ENCODE results near the gene SLC34A1. TPM values are rescaled to one million over a fixed set of nuclear protein-coding genes. Genes with fewer than 3 reads are reported as not detected.

SLC34A1 gene
- total RNA-seq, 4 donors from 2014 or later = not detected

DNA sequence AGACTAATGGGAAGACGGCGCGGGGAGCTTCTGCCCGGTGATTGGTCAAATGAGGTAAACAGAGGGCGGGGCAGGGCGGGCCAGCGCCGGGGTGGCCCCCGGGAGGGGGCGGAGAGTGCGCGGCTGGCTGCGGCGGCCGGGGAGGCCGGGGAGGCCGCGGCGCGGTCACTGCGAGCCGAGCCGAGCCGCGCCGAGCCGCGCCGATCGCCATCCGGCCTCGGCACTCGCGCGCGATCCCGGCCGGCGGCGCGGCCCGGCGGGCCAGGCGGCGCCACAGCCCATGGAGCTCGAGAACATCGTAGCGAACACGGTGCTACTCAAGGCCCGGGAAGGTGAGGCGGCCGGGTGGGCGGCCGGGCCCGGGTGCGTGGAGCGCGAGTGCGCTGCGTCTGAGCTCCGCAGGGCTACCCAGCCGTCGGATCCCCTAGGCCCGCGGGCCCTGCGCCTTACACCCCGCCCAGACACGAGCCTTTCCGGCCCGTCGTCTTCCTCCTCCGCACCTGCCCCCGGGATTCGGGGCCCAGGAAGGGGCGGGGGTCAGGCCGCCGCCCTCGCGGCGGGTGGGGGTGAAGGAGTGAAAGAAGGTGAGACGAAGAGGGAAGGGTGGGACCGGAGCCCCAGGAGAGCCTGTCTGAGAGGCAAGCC is 42.5 kb downstream of the SLC34A1 start, which contains the start of gene GRK6:
Gene GRK6 (plus strand): TSS at position 111 of the 645 bp plus-strand sequence. CDS start 170 bp downstream, at position 281.
- TF ChIP-seq, protein P1, sequence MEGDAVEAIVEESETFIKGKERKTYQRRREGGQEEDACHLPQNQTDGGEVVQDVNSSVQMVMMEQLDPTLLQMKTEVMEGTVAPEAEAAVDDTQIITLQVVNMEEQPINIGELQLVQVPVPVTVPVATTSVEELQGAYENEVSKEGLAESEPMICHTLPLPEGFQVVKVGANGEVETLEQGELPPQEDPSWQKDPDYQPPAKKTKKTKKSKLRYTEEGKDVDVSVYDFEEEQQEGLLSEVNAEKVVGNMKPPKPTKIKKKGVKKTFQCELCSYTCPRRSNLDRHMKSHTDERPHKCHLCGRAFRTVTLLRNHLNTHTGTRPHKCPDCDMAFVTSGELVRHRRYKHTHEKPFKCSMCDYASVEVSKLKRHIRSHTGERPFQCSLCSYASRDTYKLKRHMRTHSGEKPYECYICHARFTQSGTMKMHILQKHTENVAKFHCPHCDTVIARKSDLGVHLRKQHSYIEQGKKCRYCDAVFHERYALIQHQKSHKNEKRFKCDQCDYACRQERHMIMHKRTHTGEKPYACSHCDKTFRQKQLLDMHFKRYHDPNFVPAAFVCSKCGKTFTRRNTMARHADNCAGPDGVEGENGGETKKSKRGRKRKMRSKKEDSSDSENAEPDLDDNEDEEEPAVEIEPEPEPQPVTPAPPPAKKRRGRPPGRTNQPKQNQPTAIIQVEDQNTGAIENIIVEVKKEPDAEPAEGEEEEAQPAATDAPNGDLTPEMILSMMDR (IDR thresholded peaks at IDR 0.05; ENCODE audit: low read depth) = no peak

DNA sequence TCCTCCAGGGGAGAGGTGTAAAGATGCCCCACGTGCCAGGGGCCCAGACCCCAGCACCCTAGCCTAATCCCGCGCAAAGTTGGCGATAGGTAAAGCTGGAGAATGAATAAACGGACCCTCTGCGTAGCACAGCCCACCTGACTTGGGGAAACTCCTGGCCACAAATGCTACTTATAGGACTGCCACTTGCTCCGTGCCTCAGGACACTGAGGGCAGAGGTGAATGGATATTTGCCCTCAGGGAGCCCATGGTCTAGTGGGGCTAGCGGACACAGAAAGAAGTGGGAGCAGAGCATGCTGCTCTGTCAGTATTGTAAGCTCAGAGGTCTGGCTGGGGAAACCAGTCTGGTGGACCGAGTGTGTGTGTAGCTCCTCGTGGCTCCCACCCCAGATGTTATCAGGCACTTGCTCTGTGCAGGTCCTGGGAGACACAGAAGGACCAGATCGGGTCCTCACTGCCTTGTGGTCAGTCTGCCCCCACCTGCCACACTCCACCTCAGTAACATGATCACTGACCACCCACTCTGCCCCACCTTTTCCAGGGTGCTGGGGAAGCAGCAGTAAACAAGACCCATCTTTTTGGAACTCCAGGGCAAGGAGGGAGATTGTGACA is 43.1 kb downstream of the SLC34A1 start:
- TF ChIP-seq, protein P1 (IDR thresholded peaks at IDR 0.05; ENCODE audit: low read depth) = no peak

DNA sequence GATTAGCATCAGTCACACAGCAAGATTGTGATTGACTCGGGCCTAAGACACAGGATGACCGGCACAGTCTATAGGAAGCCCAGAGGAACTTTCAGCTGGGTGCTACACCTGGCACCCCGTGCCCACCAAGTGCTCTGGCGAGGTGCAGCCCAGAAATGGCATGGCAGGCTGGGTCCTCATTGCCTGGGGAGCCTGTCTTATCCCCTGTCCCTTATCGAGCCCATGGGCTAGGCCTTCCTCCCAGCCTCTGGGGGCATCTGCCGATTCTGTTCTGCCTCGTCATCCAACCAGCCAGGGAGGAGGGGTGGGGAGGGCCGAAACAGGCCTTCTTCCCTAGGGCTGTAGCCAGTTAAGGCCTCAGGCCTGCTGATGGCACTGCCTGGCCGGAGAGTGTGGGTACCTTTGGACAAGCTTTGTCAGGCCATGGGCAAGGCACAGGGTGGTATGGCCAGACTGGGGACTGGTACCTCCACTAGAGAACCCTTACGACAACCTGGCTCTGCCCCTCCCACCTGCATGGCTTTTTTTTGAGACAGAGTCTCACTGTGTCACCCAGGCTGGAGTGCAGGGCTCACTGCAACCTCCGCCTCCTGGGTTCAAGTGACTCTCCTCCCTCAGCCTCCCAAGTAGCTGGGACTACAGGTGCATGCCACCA is 43.8 kb downstream of the SLC34A1 start:
- TF ChIP-seq, protein P1 (IDR thresholded peaks at IDR 0.05; ENCODE audit: low read depth) = no peak

DNA sequence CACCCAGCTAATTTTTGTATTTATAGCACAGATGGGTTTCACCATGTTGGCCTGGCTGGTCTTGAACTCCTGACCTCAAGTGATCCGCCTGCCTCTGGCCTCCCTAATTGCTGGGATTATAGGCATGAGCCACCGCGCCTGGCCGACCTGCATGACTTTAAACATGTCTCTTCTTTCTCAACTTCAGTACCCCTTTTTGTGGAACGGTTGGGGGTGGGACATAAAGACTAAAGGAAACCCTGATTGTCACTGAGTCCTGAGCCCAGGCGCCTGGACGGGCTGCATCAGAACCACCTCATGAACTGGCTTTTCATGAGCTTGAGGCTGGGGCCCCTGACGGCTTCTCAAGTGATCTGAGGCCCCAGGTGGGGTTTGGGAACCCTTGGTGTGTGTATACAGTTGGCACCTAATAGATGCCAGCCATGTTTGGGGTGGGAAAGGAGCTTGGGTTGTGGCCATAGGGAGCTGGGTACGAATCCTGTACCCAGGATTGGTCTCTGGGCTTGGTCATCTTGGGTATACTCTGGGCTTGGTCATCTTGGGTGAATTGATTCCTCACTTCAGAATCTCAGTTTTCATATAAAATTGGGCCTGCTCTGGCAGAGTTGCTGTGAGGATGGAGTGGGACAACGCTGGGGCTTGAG is 44.5 kb downstream of the SLC34A1 start:
- TF ChIP-seq, protein P1 (IDR thresholded peaks at IDR 0.05; ENCODE audit: low read depth) = no peak

DNA sequence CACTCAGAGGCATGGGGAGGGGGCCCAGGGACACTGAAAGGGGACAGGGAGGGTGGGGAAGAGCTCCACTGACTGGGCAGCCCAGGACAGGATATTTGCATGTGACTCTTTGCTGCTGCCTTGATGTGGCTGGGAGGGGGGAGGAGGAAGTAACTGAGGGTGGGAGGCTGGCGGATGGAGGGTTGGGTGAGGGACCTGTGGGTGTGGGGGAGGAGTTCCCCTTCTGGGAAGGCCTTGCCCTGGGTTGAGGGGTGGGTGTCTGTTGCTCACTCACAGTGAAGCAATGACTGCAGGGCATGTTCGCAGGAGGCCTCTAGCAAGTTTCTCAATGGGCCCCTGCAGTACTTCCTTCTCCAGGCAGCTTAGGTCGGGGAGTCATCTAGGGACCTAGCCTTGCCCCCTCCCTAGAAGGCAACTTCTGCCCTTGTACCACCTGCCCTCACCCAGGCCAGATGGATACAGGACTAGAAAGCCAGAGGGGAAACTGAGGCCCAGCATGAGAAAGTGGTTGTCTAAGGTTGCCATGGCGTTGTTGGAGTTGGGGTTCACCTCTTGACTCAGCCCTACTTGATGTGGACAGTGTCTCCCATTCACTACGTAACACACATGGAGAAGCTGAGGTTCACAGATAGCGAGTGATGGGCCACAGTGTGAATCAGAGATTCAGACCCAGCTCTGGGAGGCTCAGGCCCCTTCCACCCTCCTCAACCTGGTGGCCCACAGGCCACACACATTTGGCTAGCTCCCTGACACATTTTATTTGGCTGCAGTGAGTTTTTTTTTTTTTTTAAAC is 45.2 kb downstream of the SLC34A1 start:
- TF ChIP-seq, protein P1 (IDR thresholded peaks at IDR 0.05; ENCODE audit: low read depth) = no peak

DNA sequence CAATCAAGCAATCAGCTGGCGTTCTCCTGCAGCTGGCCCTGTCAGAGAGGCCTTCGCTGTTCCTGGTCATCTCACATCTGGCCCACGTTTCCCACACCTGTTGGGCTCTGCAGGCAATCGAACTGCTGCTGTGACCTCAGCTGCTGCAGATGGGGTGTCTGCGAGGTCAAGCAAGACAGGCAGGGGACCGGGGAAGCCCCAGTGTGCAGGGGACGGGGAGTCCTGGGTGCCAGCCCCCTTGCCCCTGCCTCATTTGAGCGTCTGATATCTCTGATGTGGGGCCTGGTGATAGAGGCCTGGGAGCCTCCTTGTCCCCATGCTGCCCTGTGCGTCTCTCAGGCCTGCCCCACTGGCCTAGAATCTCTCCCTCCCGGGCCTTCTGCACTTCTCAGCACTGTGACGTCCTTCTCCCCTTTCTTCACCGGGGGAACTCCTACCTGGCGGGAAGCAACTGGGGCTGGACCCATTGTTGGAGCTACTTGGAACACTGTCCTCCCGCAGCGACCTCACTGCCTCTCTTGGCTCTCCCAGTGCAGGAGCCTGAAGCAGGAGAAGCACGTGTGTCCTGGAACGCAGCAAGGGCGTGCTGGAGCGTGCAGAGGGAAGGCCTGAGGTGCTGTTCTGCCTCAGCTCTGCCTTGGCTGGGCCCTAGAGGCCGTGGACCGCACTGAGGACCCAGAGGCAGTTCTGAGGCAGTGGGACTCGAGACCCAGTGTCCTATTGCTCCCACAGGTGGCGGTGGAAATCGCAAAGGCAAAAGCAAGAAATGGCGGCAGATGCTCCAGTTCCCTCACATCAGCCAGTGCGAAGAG is 46.1 kb downstream of the SLC34A1 start:
- TF ChIP-seq, protein P1 (IDR thresholded peaks at IDR 0.05; ENCODE audit: low read depth) = no peak
